Peyer's patch (tissue), 4 donors: Measurements from ENCODE around the gene ATP2A1.

Experiments used
- CTCF ChIP-seq, 6 experiments: fragments of 450-650 bp in 4 of 6; fragments of 200-600 bp in 2 of 6; sonication (generic) in 1 of 6; IDR thresholded peaks; one replicate each; pipeline ENCODE4 v1.5.1; 2017 to 2019; ENCODE audit warnings: antibody characterized with exemption in 6 of 6, mild to moderate bottlenecking in 3 of 6, moderate library complexity in 1 of 6
- POLR2A ChIP-seq, 2 donors: fragments of 450-650 bp; IDR thresholded peaks; one replicate each; pipeline ENCODE4 v1.5.1; 2017; ENCODE audit warnings: antibody characterized with exemption in 2 of 2, mild to moderate bottlenecking in 2 of 2, moderate library complexity in 2 of 2

GRCh38 chr16:28869201-28869600, 9.1 kb upstream of the ATP2A1 start:
- no peak for TF ChIP-seq POLR2A (IDR thresholded peaks at IDR 0.05)
- TF ChIP-seq CTCF (IDR thresholded peaks at IDR 0.05) = no peak
